GM19397 (cell line): ENCODE measurements around the gene ARMH3.

Experiments used
- ATAC-seq: cut with Tn5 transposase; IDR thresholded peaks from one replicate; pipeline ENCODE4 v1.9.1; 2021; ENCODE audit warnings: mild to moderate bottlenecking, moderate library complexity; ENCODE audit not compliant: unreplicated experiment

ARMH3 gene

GRCh38 chr10:101902032-101902819 is 153.7 kb downstream of the ARMH3 start:
- ATAC-seq = no peak

- peak; percentile 67 for ATAC-seq
Observed at GRCh38 chr10:101901340-101901739, 154.6 kb downstream of the ARMH3 start.

GRCh38 chr10:101897633-101898032 is 158.3 kb downstream of the ARMH3 start:
- no peak for ATAC-seq

GRCh38 chr10:101896225-101896877 is 159.6 kb downstream of the ARMH3 start:
- ATAC-seq = no peak

GRCh38 chr10:101895781-101896180 is 160.2 kb downstream of the ARMH3 start:
- ATAC-seq = no peak

- no peak for ATAC-seq
Observed at GRCh38 chr10:101894742-101895141, 161.2 kb downstream of the ARMH3 start.

GRCh38 chr10:101894266-101894665 is 161.7 kb downstream of the ARMH3 start:
- ATAC-seq = no peak

GRCh38 chr10:101893510-101894120 is 162.4 kb downstream of the ARMH3 start:
- no peak for ATAC-seq

- no peak for ATAC-seq
Observed at GRCh38 chr10:101892782-101893391, 163.1 kb downstream of the ARMH3 start.

- no peak for ATAC-seq
Observed at GRCh38 chr10:101889256-101890210, 166.4 kb downstream of the ARMH3 start.

GRCh38 chr10:101888251-101888949 is 167.6 kb downstream of the ARMH3 start:
- no peak for ATAC-seq

- no peak for ATAC-seq
Observed at GRCh38 chr10:101887775-101888174, 168.2 kb downstream of the ARMH3 start.

- ATAC-seq = no peak
Observed at GRCh38 chr10:101886521-101887312, 169.3 kb downstream of the ARMH3 start.

GRCh38 chr10:101881036-101881774 is 174.8 kb downstream of the ARMH3 start:
- no peak for ATAC-seq

GRCh38 chr10:101880232-101880573 is 175.8 kb downstream of the ARMH3 start:
- no peak for ATAC-seq

GRCh38 chr10:101879456-101880231 is 176.3 kb downstream of the ARMH3 start:
- ATAC-seq = no peak

- no peak for ATAC-seq
Observed at GRCh38 chr10:101878869-101879268, 177.1 kb downstream of the ARMH3 start.
